Superior temporal gyrus (tissue), 1 donor: ENCODE results near the gene CFI.
"Not testable (repeated sequence)": the region's sequence is repeated elsewhere in the genome, so short reads cannot be mapped to it uniquely, and the experiment has no call there.

Experiments used
- DNase-seq: peaks from one replicate; pipeline ENCODE4 v3.0.0-alpha.2; 2016; ENCODE audit errors: extremely low spot score

The CFI gene

DNA sequence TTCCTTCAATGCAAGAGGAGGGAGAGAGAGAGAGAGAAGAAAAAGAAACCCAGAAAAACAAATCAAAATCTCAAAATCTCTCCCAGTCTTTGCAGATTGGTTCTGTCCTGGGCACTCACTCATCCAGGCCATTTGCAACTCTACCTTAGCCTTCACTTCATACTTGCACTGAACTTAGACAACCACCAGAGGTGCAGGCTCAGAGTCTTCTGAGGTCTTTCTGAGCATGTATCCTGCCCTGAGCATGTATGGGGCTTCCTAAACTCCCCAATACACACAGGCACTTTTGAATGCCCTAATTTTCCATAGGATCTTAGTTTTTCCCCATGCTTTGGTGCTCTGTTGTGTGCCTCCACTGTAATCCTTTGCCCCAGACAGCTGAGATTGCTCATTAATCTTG, 2.9 kb downstream of the CFI start:
- no peak for DNase-seq

- no peak for DNase-seq
Observed at GRCh38 chr4:109795059-109795458, 6.7 kb downstream of the CFI start.

DNA sequence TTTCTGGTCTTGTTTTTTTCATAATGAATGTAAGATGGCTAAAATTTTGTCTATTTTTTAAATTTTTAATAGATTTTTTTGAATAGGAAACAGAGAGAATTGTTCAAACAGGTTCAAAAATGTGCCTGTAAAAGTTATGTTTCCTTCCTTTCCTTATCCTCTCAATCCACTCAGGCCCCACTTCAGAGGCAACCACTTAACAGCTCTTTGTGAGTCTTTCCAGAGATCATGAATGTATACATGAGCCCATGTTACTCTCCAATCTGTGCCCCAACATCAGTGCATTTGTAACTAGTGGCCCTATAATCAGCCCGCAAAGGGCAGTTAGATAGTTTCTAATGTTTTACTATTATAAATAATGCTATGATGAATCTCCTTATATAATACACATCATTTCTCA, 14.0 kb downstream of the CFI start:
- no peak for DNase-seq

DNA sequence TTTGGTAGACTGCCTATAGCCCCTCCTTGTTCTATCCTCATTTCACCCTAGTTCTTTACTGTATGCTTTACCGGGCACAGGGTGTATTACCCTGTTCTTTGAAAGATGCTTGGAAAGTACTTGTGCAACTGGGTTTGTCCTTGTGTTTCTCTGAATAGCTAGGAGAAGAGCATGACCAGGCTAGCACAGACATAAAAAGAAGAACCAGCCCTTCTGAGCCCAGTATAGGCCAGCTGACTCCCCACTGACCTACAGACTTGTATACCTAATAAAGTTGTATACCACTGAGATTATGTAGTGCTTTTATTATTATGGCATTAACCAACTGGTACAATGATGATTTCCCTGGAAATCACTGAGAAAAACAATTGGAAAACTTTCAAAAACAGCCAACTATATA, 15.0 kb downstream of the CFI start:
- DNase-seq: no peak

GRCh38 chr4:109782092-109782491, 19.7 kb downstream of the CFI start:
- not testable (repeated sequence) for DNase-seq

- DNase-seq: no peak
Observed at GRCh38 chr4:109764789-109765402, 36.9 kb downstream of the CFI start.

DNA sequence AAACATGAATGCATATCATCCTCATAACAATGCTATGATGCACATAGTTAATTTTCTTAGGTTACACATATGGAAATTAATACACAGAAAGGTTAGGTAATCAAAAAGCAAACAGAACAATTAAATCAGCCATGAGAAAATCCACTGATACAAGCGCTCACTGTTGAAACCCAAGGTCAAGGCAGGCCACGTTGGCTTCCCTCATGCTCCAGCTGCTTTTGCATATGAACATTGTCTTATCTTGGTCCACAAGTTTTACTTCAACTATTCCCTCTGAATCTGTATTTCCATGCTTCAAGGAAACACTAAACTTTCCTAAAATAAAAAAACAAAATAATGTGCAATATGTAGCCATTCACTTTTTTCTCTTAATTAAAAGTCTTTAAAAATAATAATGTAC, 37.4 kb downstream of the CFI start:
- DNase-seq: no peak

- DNase-seq: no peak
Observed at GRCh38 chr4:109760682-109761081, 41.1 kb downstream of the CFI start.

GRCh38 chr4:109755656-109756055, 46.1 kb downstream of the CFI start:
- DNase-seq: no peak

GRCh38 chr4:109754093-109754857, 47.5 kb downstream of the CFI start:
- DNase-seq: no peak

DNA sequence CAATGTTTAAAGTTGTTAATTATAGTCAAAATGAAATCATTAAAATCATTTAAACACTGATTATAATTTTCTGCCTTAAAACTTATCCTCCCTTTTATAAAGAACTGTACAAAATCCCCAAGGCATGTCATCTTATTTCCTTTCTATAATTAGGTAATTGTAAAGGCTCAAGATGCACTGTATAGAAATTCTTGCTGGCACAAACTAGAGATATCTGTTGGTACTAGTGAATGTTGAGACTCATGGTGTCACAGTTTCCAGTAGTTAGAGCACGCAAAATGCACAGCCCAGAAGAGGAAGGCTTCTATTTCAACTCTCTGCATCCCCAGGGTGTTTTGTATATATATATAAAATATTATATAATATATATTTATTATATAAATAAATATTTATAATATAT, 49.3 kb downstream of the CFI start:
- DNase-seq: no peak

GRCh38 chr4:109751852-109752251, 49.9 kb downstream of the CFI start:
- no peak for DNase-seq

DNA sequence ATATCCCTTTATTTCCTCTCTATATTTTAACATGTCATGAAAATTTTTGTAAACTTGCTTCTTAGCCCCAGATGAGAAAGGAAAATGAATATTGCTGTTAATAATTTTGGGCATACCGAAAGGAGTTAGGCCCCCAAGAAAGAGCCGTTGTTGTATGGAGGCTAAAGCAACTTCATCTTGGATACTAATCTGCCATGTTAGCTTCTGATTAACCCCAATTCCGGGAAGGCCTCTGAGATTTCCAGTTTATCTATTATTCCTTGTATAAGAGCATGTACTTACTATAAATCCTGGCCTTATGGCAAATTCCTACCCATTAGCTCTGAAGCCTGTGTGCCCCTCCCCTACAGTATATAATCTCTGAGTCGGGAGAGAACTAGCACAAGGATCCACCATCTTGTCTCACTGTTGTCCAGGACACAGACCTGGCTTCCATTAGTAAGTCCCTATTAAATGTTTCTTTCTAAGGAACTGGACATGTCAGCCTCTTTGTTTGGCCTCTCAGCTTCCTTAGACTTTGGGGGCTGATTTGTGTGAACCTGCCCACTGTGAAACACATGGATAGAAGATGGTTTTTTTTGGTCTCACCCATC, 51.1 kb downstream of the CFI start:
- DNase-seq: no peak

DNA sequence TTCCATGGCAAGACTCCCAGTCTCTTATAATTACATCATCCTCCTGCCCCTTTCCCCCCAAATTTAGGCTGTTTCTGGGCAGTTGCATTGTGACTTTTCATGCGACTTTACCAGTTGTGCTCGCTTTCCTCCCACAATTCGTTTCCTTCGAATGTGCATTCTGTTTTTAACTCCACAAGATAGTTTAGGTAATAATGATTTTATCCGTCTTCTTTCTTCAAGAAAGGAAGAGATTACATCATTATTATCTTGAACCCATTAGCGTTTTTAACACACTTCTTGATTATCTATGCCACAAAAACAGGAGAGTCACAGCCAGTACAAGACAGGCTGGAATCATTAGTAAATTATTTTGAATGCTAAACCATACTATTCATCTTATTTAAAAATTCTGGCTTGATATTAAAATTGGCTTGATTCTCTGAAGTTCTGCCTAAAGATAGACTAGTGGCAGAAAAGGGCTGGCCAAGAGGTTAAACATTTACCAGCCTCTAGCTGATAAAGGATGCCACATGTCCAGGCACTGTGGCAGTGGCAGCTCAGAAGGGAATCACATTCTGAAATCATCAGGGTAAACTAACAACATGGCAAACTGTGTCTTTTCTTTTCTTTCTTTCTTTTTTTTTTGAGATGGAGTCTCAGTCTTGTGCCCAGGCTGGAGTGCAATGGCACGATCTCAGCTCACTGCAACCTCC, 52.3 kb downstream of the CFI start:
- no peak for DNase-seq

- DNase-seq: no peak
Observed at GRCh38 chr4:109748114-109748513, 53.7 kb downstream of the CFI start.

DNA sequence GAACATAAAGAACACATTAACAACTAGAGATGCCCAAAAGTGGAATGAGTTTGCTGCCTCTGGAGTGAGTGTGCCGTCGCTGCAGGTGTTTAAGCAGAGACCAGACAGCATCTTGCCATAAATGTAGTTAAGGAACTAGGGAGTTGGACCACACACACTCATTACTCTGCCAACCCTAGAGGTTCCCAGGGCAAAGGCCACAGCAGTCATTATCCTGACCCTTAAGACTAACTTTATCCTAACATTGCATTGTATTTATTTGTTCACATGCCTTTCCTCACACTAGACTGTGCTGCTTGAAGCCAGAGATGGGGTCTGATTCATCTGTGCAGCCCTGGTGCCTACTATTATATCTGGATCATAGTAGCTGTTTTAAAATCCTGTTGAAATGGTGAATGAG, 55.1 kb downstream of the CFI start:
- DNase-seq: no peak

DNA sequence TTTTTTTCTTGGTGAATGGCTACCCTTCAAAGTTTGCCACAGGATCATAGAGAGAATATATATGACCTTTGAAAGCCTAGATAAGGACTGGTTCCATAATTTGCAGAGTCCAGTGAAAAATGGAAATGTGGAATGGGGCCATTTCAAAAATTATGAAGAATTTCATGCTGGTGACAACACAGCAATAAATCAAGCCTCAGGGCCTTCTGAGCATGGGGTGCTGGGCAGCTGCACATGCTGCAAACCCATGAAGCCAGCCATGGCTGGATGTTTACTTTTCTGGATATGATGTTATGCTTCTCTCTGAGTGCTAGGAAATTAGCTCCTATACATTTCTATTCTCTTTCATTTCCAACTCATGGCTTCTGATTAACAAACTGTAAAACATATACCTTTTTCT, 56.0 kb downstream of the CFI start:
- no peak for DNase-seq

GRCh38 chr4:109739547-109739946, 62.3 kb downstream of the CFI start:
- no peak for DNase-seq

GRCh38 chr4:109738104-109738872, 63.5 kb downstream of the CFI start:
- DNase-seq: no peak

DNA sequence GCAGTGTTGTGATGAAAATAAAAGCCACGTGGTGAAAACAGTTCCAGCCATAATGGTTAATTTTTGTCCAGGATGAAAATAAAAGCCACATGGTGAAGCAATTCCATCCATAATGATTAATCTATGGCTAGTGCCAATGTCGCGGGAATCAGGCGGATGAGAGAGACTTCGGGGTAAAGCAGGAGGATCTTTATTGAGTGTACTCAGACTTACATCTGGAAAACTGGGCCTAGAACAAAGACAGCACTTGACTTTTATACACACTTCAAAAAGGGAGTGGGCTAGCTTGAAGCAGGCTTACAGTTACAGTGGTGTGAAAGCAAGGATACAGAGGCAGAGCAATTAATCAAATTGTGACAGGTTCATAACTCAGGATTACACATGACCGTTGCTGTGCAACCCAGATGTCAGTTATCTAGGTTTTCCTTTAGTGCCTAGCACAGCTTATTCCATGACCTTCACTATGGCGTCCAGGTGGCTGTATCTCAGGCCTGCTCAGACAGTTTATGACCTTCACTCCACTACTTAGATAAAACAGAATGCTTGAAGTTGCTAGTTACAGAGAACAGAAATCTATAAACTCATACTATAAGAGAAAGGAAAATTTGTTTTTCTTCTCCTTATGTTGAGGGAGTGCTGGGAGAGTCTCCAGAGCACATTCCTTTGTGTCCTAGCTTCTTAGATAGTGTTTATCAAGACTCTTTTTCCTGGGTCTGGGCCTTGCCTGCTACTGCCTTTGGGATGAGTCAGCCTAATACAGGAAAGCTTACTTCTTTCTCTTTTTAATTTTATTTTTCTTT, 66.0 kb downstream of the CFI start:
- no peak for DNase-seq

DNA sequence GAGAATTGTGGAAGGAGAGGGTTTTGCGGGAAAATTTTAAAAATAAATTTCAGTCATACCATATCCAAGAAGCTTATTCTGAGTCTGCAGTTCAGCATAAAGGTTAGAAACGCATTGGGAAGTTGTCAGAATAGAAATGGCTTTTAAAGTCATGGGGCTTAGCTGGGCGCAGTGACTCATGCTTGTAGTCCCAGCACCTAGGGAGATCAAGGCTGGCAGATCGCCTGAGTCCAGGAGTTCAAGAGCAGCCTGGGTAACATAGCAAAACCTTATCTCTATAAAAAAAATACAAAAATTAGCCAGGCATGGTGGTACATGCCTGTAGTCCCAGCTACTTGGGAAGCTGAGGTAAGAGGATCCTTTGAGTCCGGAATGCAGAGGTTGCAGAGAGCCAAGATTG, 68.1 kb downstream of the CFI start:
- DNase-seq: no peak
